Mesendoderm (in vitro differentiated cells): ENCODE data around the gene IGF2.
"Not testable (repeated sequence)": the region's sequence is repeated elsewhere in the genome, so short reads cannot be mapped to it uniquely, and the experiment has no call there.

ENCODE experiments used
- DNase-seq: peaks from one replicate; pipeline ENCODE4 v3.0.0; 2013
- H2AK5ac ChIP-seq: 2 replicates; pipeline ENCODE4 v1.6.1; 2013; ENCODE audit warnings: low read length, inconsistent platforms
- H2BK120ac ChIP-seq: 2 replicates; pipeline ENCODE4 v1.6.1; 2013; ENCODE audit warnings: low read depth, mild to moderate bottlenecking, low read length, moderate library complexity, mixed read lengths
- H2BK15ac ChIP-seq: replicated peaks from 2 replicates; pipeline ENCODE4 v1.6.1; 2013; ENCODE audit warnings: low read depth, mild to moderate bottlenecking, moderate library complexity
- H2BK5ac ChIP-seq: 2 replicates; pipeline ENCODE4 v1.6.1; 2013; ENCODE audit warnings: low read length, inconsistent platforms
- H3K18ac ChIP-seq: 2 replicates; pipeline ENCODE4 v1.6.1; 2013; ENCODE audit warnings: mild to moderate bottlenecking, low read length, mixed read lengths
- H3K23ac ChIP-seq: one replicate; pipeline ENCODE4 v1.6.1; 2013; ENCODE audit warnings: low read length
- H3K27ac ChIP-seq: 2 replicates; pipeline ENCODE4 v1.5.1; 2013; ENCODE audit warnings: low read depth, mild to moderate bottlenecking, inconsistent platforms, low read length, moderate library complexity
- H3K27me3 ChIP-seq: 2 replicates; pipeline ENCODE4 v1.6.1; 2013; ENCODE audit warnings: low read length, control low read depth, mild to moderate bottlenecking, inconsistent platforms; ENCODE audit not compliant: insufficient read depth, poor library complexity
- H3K36me3 ChIP-seq: 2 replicates; pipeline ENCODE4 v1.6.1; 2013; ENCODE audit warnings: low read length, inconsistent platforms; ENCODE audit not compliant: control insufficient read depth, insufficient read depth
- H3K4ac ChIP-seq: one replicate; pipeline ENCODE4 v1.6.1; 2013; ENCODE audit warnings: low read depth, mild to moderate bottlenecking, low read length, moderate library complexity
- H3K4me1 ChIP-seq: 2 replicates; pipeline ENCODE4 v1.6.1; 2013; ENCODE audit warnings: low read depth, low read length, inconsistent platforms; ENCODE audit not compliant: control insufficient read depth
- H3K4me2 ChIP-seq: 2 replicates; pipeline ENCODE4 v1.6.1; 2013; ENCODE audit warnings: low read length
- H3K4me3 ChIP-seq: 2 replicates; pipeline ENCODE4 v1.5.1; 2013; ENCODE audit warnings: mild to moderate bottlenecking, low read length
- H3K56ac ChIP-seq: one replicate; pipeline ENCODE4 v1.6.1; 2013; ENCODE audit warnings: low read length
- H3K79me1 ChIP-seq: 2 replicates; pipeline ENCODE4 v1.6.1; 2013; ENCODE audit warnings: low read length, inconsistent platforms
- H3K79me2 ChIP-seq: 2 replicates; pipeline ENCODE4 v1.6.1; 2013; ENCODE audit warnings: mild to moderate bottlenecking, low read length; ENCODE audit not compliant: control insufficient read depth, insufficient read depth
- H3K9ac ChIP-seq: 2 replicates; pipeline ENCODE4 v1.6.1; 2013; ENCODE audit warnings: low read length, inconsistent platforms
- H4K5ac ChIP-seq: one replicate; pipeline ENCODE4 v1.6.1; 2013; ENCODE audit warnings: low read length
- H4K8ac ChIP-seq: one replicate; pipeline ENCODE4 v1.6.1; 2013; ENCODE audit warnings: low read depth, mild to moderate bottlenecking, control low read depth, low read length, moderate library complexity
- WGBS: extraction: QIAGEN DNeasy Blood & Tissue Kit; methylation state at CpG from one replicate; pipeline ENCODE4 v1.1.7; 2013; ENCODE audit warnings: low lambda C conversion rate, missing lambda C conversion rate; ENCODE audit not compliant: insufficient coverage; ENCODE audit errors: extremely low coverage; 5-methylcytosine and 5-hydroxymethylcytosine counted together

The IGF2 gene

DNA sequence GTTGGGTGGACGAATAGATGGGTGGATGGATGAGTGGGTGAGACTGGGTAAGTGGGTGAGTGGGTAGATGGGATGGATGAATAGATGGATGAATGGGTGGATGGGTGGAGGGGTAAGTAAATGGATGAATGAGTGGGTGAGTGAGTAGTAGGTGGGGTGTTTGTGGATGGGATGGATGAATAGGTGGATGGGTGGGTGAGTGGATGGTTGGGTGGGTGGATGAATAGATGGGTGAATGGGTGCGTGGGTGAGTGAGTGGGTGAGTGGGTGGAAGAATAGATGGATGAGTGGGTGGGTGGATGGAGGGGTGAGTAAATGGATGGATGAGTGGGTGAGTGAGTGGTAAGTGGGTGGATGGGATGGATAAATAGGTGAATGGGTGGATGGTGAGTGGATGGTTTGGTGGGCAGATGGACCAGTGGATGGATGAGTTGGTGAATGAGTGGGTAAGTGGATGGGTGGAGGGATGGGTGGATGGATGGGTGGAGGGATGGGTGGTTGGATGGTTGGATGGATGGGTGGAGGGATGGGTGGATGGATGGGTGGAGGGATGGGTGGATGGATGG, 12.6 kb downstream of the IGF2 start:
- H3K4me2 ChIP-seq, result no peak overlapping the region
- H4K5ac ChIP-seq, result no peak overlapping the region
- no peaks in the 10 kb centered on the region for H3K27me3 ChIP-seq
- H2AK5ac ChIP-seq, result no peak overlapping the region
- no peak overlapping the region for H3K23ac ChIP-seq
- no peak overlapping the region for H2BK5ac ChIP-seq
- H3K56ac ChIP-seq, result no peak overlapping the region
- H3K36me3 ChIP-seq, result no peaks in the 10 kb centered on the region
- no CpG with 5 or more reads among the region's 2 CpGs for WGBS
- H3K9ac ChIP-seq, result no peak overlapping the region
- no peak overlapping the region for H3K18ac ChIP-seq
- no peak overlapping the region for H2BK120ac ChIP-seq
- H3K4ac ChIP-seq, result no peak overlapping the region
- no peaks in the 10 kb centered on the region for H3K4me1 ChIP-seq
- no peaks in the 10 kb centered on the region for H3K79me2 ChIP-seq
- no peaks in the 10 kb centered on the region for H3K79me1 ChIP-seq
- H2BK15ac ChIP-seq, result no peak overlapping the region
- H3K4me3 ChIP-seq, result no peak overlapping the region
- no peak for DNase-seq
- no peak overlapping the region for H3K27ac ChIP-seq
- no peak overlapping the region for H4K8ac ChIP-seq

DNA sequence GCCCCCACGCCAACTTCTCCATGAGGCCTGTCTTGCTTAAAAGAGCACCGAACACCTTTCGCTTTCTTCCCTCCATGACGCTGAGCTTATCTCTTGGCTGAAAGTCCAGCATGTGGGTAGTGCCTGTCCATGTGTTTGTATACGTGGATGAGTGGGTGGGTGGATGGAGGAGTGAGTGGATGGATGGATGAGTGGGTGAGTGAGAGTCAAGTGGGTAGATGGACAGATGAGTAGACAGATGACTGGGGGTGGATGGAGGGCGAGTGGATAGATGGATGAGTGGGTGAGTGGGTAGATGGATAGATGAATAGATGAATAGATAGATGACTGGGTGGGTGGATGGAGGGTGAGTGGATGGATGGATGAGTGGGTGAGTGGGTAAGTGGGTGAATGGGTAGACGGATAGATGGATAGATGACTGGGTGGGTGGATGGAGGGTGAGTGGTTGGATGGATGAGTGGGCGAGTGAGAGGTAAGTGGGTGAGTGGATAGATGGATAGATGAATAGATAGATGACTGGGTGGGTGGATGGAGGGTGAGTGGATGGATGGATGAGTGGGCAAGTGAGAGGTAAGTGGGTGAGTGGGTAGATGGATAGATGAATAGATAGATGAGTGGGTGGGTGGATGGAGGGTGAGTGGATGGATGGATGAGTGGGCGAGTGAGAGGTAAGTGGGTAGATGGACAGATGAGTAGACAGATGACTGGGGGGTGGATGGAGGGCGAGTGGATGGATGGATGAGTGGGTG, 14.3 kb downstream of the IGF2 start:
- H3K23ac ChIP-seq, H3K18ac ChIP-seq, H2BK15ac ChIP-seq, H3K4me2 ChIP-seq, H3K79me1 ChIP-seq, H3K4me1 ChIP-seq, H2AK5ac ChIP-seq, H3K79me2 ChIP-seq, H3K4ac ChIP-seq, H2BK120ac ChIP-seq, H3K56ac ChIP-seq, H2BK5ac ChIP-seq, H4K5ac ChIP-seq, H3K27ac ChIP-seq, H4K8ac ChIP-seq, H3K4me3 ChIP-seq, H3K27me3 ChIP-seq, H3K36me3 ChIP-seq, H3K9ac ChIP-seq, DNase-seq: not testable (repeated sequence)
- no CpG with 5 or more reads among the region's 10 CpGs for WGBS

DNA sequence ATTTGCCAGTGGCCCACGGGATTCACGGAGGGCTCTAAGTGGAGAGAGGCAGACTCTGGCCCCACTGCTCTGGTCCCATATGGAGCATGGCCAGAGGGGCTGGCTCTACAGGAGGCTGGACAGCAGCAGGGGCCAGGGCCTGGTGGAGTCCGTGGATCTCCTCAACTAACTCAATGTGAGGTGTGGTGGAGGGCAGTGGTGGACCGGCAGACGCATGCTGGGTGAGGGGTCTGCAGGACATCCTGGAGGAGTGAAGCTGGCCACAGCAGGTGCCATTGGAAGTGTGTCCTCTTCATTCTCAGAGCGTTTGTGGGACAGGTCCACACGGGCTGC, 15.6 kb downstream of the IGF2 start:
- Histone ChIP-seq H3K56ac (no peak overlapping the region), H3K4me1 (no peaks in the 10 kb centered on the region), H2BK120ac (no peak overlapping the region), H4K5ac (no peak overlapping the region), H3K4me2 (no peak overlapping the region), H3K4me3 (no peak overlapping the region), H2AK5ac (no peak overlapping the region), H3K27ac (no peak overlapping the region), H3K4ac (no peak overlapping the region), H2BK5ac (no peak overlapping the region), H3K9ac (no peak overlapping the region), H3K18ac (no peak overlapping the region), H3K79me2 (no peaks in the 10 kb centered on the region), H3K79me1 (no peaks in the 10 kb centered on the region), H3K27me3 (no peaks in the 10 kb centered on the region), H3K36me3 (no peaks in the 10 kb centered on the region), H2BK15ac (no peak overlapping the region), H3K23ac (no peak overlapping the region), H4K8ac (no peak overlapping the region)
- WGBS, result no CpG with 5 or more reads among the region's 7 CpGs
- no peak for DNase-seq

DNA sequence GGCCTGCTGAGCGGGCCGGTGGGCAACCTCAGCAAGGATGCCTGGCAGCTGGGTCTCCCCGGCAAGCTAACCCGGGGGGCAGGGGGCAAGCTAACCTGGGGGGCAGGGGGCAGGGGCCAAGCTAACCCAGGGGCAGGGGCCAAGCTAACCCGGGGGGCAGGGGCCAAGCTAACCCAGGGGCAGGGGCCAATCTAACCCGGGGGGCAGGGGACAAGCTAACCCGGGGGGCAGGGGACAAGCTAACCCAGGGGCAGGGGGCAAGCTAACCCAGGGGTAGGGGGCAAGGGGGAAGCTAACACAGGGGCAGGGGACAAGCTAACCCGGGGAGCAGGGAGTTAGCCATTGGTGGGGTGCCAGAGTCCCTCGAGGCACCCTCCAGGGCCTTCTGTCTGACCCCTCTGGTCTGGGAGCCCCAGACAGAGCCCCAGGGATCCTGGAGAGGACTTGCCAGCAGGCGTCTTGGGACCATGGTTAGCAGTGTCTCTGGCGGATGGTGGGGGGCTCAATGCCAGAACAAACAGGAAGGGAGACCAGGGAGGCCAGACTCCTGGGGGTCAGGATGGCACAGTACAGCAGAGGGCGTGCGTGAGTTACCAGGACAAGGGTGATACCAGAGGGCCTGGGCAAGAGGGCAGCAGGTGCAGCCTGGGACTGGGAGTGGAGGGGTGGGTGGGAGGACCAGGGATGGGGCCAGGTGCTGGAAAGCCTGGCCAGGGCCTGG, 16.1 kb downstream of the IGF2 start:
- H3K4me2 ChIP-seq, result no peak overlapping the region
- no peak overlapping the region for H2BK120ac ChIP-seq
- H3K27me3 ChIP-seq, result no peaks in the 10 kb centered on the region
- H4K5ac ChIP-seq, result no peak overlapping the region
- H2AK5ac ChIP-seq, result no peak overlapping the region
- H4K8ac ChIP-seq, result no peak overlapping the region
- no peaks in the 10 kb centered on the region for H3K4me1 ChIP-seq
- H3K36me3 ChIP-seq, result no peaks in the 10 kb centered on the region
- no peaks in the 10 kb centered on the region for H3K79me1 ChIP-seq
- H3K18ac ChIP-seq, result no peak overlapping the region
- no peak overlapping the region for H3K9ac ChIP-seq
- DNase-seq, result no peak
- no peak overlapping the region for H3K23ac ChIP-seq
- H3K4ac ChIP-seq, result no peak overlapping the region
- H2BK5ac ChIP-seq, result no peak overlapping the region
- no peaks in the 10 kb centered on the region for H3K79me2 ChIP-seq
- no peak overlapping the region for H3K27ac ChIP-seq
- no peak overlapping the region for H3K56ac ChIP-seq
- H2BK15ac ChIP-seq, result no peak overlapping the region
- WGBS, result no CpG with 5 or more reads among the region's 13 CpGs
- no peak overlapping the region for H3K4me3 ChIP-seq

DNA sequence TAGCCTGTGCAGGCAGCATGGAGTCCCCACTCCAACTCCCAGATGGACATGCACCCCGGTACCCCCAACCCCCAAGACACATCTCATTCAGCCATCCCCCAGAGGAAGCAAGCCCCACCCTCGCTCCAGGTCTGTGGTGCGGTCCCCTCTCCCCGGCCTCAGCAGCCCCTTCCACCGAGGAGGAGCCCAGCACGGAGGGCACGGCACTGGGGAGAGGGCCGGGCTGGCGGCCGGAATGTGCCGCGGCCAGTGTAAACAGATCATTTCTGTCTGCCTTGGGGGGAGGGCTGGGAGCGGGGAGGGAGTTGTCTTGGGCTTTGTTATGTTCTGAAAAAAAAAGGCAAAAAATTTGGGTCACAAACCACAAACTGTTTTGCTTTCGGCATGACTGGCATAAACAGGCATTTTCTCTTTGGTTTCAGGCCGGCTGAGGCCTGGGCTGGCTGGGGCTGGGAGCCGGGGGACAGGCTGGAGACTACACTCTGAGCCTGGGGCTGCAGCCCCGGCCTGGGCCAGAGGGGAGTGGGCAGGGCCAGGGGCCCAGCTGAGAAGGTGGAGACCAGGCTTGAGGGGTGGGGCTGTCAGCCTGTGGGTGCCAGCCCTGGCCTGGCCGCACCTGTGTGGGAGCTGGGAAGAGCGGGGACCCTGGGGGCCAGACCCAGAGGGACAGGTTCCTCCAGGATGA, 16.8 kb downstream of the IGF2 start:
- H3K4me1 ChIP-seq, result no peaks in the 10 kb centered on the region
- no peak overlapping the region for H3K27ac ChIP-seq
- no peak overlapping the region for H3K4ac ChIP-seq
- no peak overlapping the region for H2BK15ac ChIP-seq
- no peaks in the 10 kb centered on the region for H3K79me1 ChIP-seq
- no peak for DNase-seq
- no CpG with 5 or more reads among the region's 19 CpGs for WGBS
- H3K9ac ChIP-seq, result no peak overlapping the region
- no peak overlapping the region for H2AK5ac ChIP-seq
- H2BK5ac ChIP-seq, result no peak overlapping the region
- no peak overlapping the region for H3K4me3 ChIP-seq
- no peaks in the 10 kb centered on the region for H3K79me2 ChIP-seq
- no peak overlapping the region for H4K5ac ChIP-seq
- H3K18ac ChIP-seq, result no peak overlapping the region
- no peak overlapping the region for H2BK120ac ChIP-seq
- H3K36me3 ChIP-seq, result no peaks in the 10 kb centered on the region
- H4K8ac ChIP-seq, result no peak overlapping the region
- no peak overlapping the region for H3K23ac ChIP-seq
- no peak overlapping the region for H3K4me2 ChIP-seq
- no peaks in the 10 kb centered on the region for H3K27me3 ChIP-seq
- H3K56ac ChIP-seq, result no peak overlapping the region
